ENCODE data around the gene MCTP2. TPM values are rescaled to one million over a fixed set of nuclear protein-coding genes. Genes with fewer than 3 reads are reported as not detected.

MCTP2 gene
- total RNA-seq, 1 donor from 2014 or later = 1.5 TPM

- Mint-ChIP-seq H3K9me3 (ENCODE audit: unreplicated experiment) (no peaks in the 10 kb centered on the region), H3K27ac (ENCODE audit: unreplicated experiment) (no peak overlapping the region), H3K4me3 (ENCODE audit: unreplicated experiment) (no peak overlapping the region), H3K4me1 (ENCODE audit: unreplicated experiment) (no peaks in the 10 kb centered on the region), H3K36me3 (ENCODE audit: low read depth, unreplicated experiment) (no peaks in the 10 kb centered on the region), H3K27me3 (ENCODE audit: unreplicated experiment) (no peaks in the 10 kb centered on the region)
- no peak for TF ChIP-seq CTCF (IDR thresholded peaks at IDR 0.05; ENCODE audit: unreplicated experiment)
- no peak for DNase-seq (ENCODE audit: low spot score)
These were observed 35.4 kb downstream of the MCTP2 start for GRCh38 chr15:94266789-94267188.

GRCh38 chr15:94269954-94270353 lies 38.6 kb downstream of the MCTP2 start:
- Mint-ChIP-seq H3K9me3 (ENCODE audit: unreplicated experiment) (no peaks in the 10 kb centered on the region), H3K36me3 (ENCODE audit: low read depth, unreplicated experiment) (no peaks in the 10 kb centered on the region), H3K4me1 (ENCODE audit: unreplicated experiment) (no peaks in the 10 kb centered on the region), H3K4me3 (ENCODE audit: unreplicated experiment) (no peak overlapping the region), H3K27ac (ENCODE audit: unreplicated experiment) (no peak overlapping the region), H3K27me3 (ENCODE audit: unreplicated experiment) (no peaks in the 10 kb centered on the region)
- no peak for DNase-seq (ENCODE audit: low spot score)
- TF ChIP-seq CTCF (IDR thresholded peaks at IDR 0.05; ENCODE audit: unreplicated experiment) = no peak

- H3K4me1 Mint-ChIP-seq (ENCODE audit: unreplicated experiment) = no peaks in the 10 kb centered on the region
- H3K36me3 Mint-ChIP-seq (ENCODE audit: low read depth, unreplicated experiment) = no peaks in the 10 kb centered on the region
- no peak overlapping the region for H3K4me3 Mint-ChIP-seq (ENCODE audit: unreplicated experiment)
- H3K9me3 Mint-ChIP-seq (ENCODE audit: unreplicated experiment) = no peaks in the 10 kb centered on the region
- no peaks in the 10 kb centered on the region for H3K27me3 Mint-ChIP-seq (ENCODE audit: unreplicated experiment)
- TF ChIP-seq CTCF (IDR thresholded peaks at IDR 0.05; ENCODE audit: unreplicated experiment) = no peak
- no peak overlapping the region for H3K27ac Mint-ChIP-seq (ENCODE audit: unreplicated experiment)
- no peak for DNase-seq (ENCODE audit: low spot score)
These were observed 39.2 kb downstream of the MCTP2 start for GRCh38 chr15:94270570-94270969.

GRCh38 chr15:94272251-94272898 lies 41.0 kb downstream of the MCTP2 start:
- no peak for TF ChIP-seq CTCF (IDR thresholded peaks at IDR 0.05; ENCODE audit: unreplicated experiment)
- Mint-ChIP-seq H3K36me3 (ENCODE audit: low read depth, unreplicated experiment) (no peaks in the 10 kb centered on the region), H3K4me3 (ENCODE audit: unreplicated experiment) (no peak overlapping the region), H3K9me3 (ENCODE audit: unreplicated experiment) (no peaks in the 10 kb centered on the region), H3K27me3 (ENCODE audit: unreplicated experiment) (no peaks in the 10 kb centered on the region), H3K27ac (ENCODE audit: unreplicated experiment) (no peak overlapping the region), H3K4me1 (ENCODE audit: unreplicated experiment) (no peaks in the 10 kb centered on the region)
- no peak for DNase-seq (ENCODE audit: low spot score)

GRCh38 chr15:94273826-94274225 lies 42.5 kb downstream of the MCTP2 start:
- Mint-ChIP-seq H3K4me1 (ENCODE audit: unreplicated experiment) (no peaks in the 10 kb centered on the region), H3K4me3 (ENCODE audit: unreplicated experiment) (no peak overlapping the region), H3K36me3 (ENCODE audit: low read depth, unreplicated experiment) (no peaks in the 10 kb centered on the region), H3K27ac (ENCODE audit: unreplicated experiment) (no peak overlapping the region), H3K9me3 (ENCODE audit: unreplicated experiment) (no peaks in the 10 kb centered on the region), H3K27me3 (ENCODE audit: unreplicated experiment) (no peaks in the 10 kb centered on the region)
- DNase-seq (ENCODE audit: low spot score) = no peak
- no peak for TF ChIP-seq CTCF (IDR thresholded peaks at IDR 0.05; ENCODE audit: unreplicated experiment)
